Measurements from ENCODE around the gene DDX23. TPM values are rescaled to one million over a fixed set of nuclear protein-coding genes. Genes with fewer than 3 reads are reported as not detected.
"Not testable (repeated sequence)": the region's sequence is repeated elsewhere in the genome, so short reads cannot be mapped to it uniquely, and the experiment has no call there.

Gene DDX23
- total RNA-seq, 1 experiment from 2014 or later: 130 TPM

DNA sequence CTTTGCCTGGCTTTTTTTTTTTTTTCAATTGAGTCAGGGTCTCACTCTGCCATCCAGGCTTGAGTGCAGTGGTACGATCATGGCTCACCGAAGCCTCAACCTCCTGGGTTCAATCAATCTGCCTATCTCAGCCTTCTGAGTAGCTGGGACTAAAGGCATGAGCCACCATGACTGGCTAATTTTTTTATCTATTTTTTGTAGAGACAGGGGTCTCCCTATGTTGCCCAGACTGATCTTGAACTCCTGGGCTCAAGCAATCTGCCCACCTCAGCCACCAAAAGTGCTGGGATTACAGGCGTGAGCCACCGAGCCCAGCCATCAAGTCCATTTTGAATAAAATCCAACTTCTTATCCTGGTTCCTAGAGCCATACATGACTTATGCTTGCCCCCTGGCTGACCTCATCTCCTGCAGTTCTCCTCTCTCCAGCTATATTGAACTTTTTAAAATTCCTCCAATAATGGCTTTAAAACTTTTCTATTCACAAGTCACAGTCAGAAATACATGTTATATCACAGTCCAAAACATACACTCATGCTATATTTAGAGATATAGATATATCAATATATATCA lies 24.1 kb upstream of the DDX23 start:
- intact Hi-C loops (cut with micrococcal nuclease; ENCODE audit: unreplicated experiment) (no loop called here), in situ Hi-C loops (cut with HindIII; ENCODE audit: low pct_unique_long_range_greater_than_20kb, low sequenced_read_pairs) (no loop called here)
- TF ChIP-seq TCF7L2 (IDR thresholded peaks at IDR 0.05; ENCODE audit: low read depth, low read length): no peak
- TF ChIP-seq, protein P1, sequence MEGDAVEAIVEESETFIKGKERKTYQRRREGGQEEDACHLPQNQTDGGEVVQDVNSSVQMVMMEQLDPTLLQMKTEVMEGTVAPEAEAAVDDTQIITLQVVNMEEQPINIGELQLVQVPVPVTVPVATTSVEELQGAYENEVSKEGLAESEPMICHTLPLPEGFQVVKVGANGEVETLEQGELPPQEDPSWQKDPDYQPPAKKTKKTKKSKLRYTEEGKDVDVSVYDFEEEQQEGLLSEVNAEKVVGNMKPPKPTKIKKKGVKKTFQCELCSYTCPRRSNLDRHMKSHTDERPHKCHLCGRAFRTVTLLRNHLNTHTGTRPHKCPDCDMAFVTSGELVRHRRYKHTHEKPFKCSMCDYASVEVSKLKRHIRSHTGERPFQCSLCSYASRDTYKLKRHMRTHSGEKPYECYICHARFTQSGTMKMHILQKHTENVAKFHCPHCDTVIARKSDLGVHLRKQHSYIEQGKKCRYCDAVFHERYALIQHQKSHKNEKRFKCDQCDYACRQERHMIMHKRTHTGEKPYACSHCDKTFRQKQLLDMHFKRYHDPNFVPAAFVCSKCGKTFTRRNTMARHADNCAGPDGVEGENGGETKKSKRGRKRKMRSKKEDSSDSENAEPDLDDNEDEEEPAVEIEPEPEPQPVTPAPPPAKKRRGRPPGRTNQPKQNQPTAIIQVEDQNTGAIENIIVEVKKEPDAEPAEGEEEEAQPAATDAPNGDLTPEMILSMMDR (IDR thresholded peaks at IDR 0.05): no peak
- TF ChIP-seq POLR2AphosphoS5 (IDR thresholded peaks at IDR 0.05; ENCODE audit: low read depth, low read length): no peak
- TF ChIP-seq SIN3A (IDR thresholded peaks at IDR 0.05; ENCODE audit: borderline replicate concordance, insufficient read depth, low read depth, low read length): no peak
- TF ChIP-seq, protein P2, sequence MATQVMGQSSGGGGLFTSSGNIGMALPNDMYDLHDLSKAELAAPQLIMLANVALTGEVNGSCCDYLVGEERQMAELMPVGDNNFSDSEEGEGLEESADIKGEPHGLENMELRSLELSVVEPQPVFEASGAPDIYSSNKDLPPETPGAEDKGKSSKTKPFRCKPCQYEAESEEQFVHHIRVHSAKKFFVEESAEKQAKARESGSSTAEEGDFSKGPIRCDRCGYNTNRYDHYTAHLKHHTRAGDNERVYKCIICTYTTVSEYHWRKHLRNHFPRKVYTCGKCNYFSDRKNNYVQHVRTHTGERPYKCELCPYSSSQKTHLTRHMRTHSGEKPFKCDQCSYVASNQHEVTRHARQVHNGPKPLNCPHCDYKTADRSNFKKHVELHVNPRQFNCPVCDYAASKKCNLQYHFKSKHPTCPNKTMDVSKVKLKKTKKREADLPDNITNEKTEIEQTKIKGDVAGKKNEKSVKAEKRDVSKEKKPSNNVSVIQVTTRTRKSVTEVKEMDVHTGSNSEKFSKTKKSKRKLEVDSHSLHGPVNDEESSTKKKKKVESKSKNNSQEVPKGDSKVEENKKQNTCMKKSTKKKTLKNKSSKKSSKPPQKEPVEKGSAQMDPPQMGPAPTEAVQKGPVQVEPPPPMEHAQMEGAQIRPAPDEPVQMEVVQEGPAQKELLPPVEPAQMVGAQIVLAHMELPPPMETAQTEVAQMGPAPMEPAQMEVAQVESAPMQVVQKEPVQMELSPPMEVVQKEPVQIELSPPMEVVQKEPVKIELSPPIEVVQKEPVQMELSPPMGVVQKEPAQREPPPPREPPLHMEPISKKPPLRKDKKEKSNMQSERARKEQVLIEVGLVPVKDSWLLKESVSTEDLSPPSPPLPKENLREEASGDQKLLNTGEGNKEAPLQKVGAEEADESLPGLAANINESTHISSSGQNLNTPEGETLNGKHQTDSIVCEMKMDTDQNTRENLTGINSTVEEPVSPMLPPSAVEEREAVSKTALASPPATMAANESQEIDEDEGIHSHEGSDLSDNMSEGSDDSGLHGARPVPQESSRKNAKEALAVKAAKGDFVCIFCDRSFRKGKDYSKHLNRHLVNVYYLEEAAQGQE (IDR thresholded peaks at IDR 0.05; ENCODE audit: insufficient read depth in 1 of 2, low read depth in 2 of 2, low read length in 1 of 2): no peak
- no peak overlapping the region for H3K4me3 ChIP-seq (ENCODE audit: low read depth in 2 of 2, low read length in 2 of 2)
- DNase-seq (ENCODE audit: low read depth, low spot score) (no peak), ATAC-seq (no peak)
- no peaks in the 10 kb centered on the region for H3K4me1 ChIP-seq (ENCODE audit: control insufficient read depth, insufficient read depth, low read length)
- CTCF ChIA-PET: no interaction called here
- no peaks in the 10 kb centered on the region for H3K27me3 ChIP-seq (ENCODE audit: control insufficient read depth, insufficient read depth, low read length)
- H3K9me3 ChIP-seq (ENCODE audit: control insufficient read depth, insufficient read depth, low read depth, low read length): no peaks in the 10 kb centered on the region
- no peak overlapping the region for H3K27ac ChIP-seq (ENCODE audit: low read length)
- no TSS peak for BruUV-seq (replicated peaks)
- no peaks in the 10 kb centered on the region for H3K36me3 ChIP-seq (ENCODE audit: control insufficient read depth, insufficient read depth, low read length)
- POLR2A ChIA-PET: no interaction called here

DNA sequence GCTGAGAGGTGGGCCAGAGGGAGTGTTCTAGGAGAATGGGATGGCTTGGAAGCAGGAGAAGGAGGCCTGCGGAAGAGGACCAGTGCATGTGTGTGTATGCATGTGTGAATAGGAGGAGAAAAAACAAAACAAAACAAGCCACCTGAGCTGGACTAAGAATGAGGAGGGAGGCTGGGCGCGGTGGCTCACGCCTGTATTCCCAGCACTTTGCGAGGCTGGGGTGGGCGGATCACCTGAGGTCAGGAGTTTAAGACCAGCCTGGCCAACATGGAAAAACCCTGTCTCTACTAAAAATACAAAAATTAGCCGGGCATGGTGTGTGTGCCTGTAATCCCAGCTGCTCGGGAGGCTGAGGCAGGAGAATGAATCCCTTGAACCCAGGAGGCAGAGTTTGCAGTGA lies 21.6 kb upstream of the DDX23 start:
- DNase-seq (ENCODE audit: low read depth, low spot score); intact Hi-C loops (cut with micrococcal nuclease; ENCODE audit: unreplicated experiment); BruUV-seq (replicated peaks); H3K27me3 ChIP-seq (ENCODE audit: control insufficient read depth, insufficient read depth, low read length); H3K9me3 ChIP-seq (ENCODE audit: control insufficient read depth, insufficient read depth, low read depth, low read length); ATAC-seq; H3K4me3 ChIP-seq (ENCODE audit: low read depth in 2 of 2, low read length in 2 of 2); H3K36me3 ChIP-seq (ENCODE audit: control insufficient read depth, insufficient read depth, low read length); in situ Hi-C loops (cut with HindIII; ENCODE audit: low pct_unique_long_range_greater_than_20kb, low sequenced_read_pairs); H3K27ac ChIP-seq (ENCODE audit: low read length); POLR2A ChIA-PET; H3K4me1 ChIP-seq (ENCODE audit: control insufficient read depth, insufficient read depth, low read length): not testable (repeated sequence)
- CTCF ChIA-PET: interaction anchor here (0.6 to 0.7 kb wide), 2 partner anchors 16 to 18 kb away, joined by 3 to 4 read pairs; no protein-coding TSS in a partner anchor

DNA sequence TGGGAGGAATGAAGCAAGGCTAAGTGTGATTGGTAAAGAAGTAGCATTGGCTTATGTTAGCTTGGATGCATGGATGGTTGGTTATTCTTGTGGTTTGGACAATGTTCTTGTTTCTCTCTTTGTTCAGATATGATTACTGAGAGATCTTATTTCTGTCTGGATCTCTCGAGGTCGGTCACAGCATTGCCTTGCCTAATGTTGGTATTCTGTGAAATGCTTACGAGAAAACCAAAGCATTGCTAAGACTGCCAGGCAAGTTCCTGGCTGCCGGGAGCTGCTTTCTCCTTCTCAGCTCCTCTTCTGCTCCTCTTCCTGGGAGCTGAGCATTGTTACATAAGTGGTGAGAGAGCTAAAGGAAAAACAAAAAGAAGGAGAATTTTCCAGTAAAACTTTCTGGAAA lies 21.1 kb upstream of the DDX23 start:
- Histone ChIP-seq H3K4me3 (ENCODE audit: low read depth in 2 of 2, low read length in 2 of 2) (no peak overlapping the region), H3K9me3 (ENCODE audit: control insufficient read depth, insufficient read depth, low read depth, low read length) (no peaks in the 10 kb centered on the region), H3K27ac (ENCODE audit: low read length) (no peak overlapping the region), H3K27me3 (ENCODE audit: control insufficient read depth, insufficient read depth, low read length) (no peaks in the 10 kb centered on the region), H3K4me1 (ENCODE audit: control insufficient read depth, insufficient read depth, low read length) (no peaks in the 10 kb centered on the region), H3K36me3 (ENCODE audit: control insufficient read depth, insufficient read depth, low read length) (no peaks in the 10 kb centered on the region)
- in situ Hi-C loops (cut with HindIII; ENCODE audit: low pct_unique_long_range_greater_than_20kb, low sequenced_read_pairs): no loop called here
- no TSS peak for BruUV-seq (replicated peaks)
- intact Hi-C loops (cut with micrococcal nuclease; ENCODE audit: unreplicated experiment): no loop called here
- CTCF ChIA-PET: no interaction called here
- ATAC-seq (no peak), DNase-seq (ENCODE audit: low read depth, low spot score) (no peak)
- POLR2A ChIA-PET: no interaction called here
- TF ChIP-seq TCF7L2 (IDR thresholded peaks at IDR 0.05; ENCODE audit: low read depth, low read length): no peak
- no peak for TF ChIP-seq SIN3A (IDR thresholded peaks at IDR 0.05; ENCODE audit: borderline replicate concordance, insufficient read depth, low read depth, low read length)
- TF ChIP-seq, protein P2 (IDR thresholded peaks at IDR 0.05; ENCODE audit: insufficient read depth in 1 of 2, low read depth in 2 of 2, low read length in 1 of 2): no peak
- TF ChIP-seq POLR2AphosphoS5 (IDR thresholded peaks at IDR 0.05; ENCODE audit: low read depth, low read length): no peak
- TF ChIP-seq, protein P1 (IDR thresholded peaks at IDR 0.05): no peak
